Measurements from ENCODE around the gene CAMK2D.

CAMK2D gene

DNA sequence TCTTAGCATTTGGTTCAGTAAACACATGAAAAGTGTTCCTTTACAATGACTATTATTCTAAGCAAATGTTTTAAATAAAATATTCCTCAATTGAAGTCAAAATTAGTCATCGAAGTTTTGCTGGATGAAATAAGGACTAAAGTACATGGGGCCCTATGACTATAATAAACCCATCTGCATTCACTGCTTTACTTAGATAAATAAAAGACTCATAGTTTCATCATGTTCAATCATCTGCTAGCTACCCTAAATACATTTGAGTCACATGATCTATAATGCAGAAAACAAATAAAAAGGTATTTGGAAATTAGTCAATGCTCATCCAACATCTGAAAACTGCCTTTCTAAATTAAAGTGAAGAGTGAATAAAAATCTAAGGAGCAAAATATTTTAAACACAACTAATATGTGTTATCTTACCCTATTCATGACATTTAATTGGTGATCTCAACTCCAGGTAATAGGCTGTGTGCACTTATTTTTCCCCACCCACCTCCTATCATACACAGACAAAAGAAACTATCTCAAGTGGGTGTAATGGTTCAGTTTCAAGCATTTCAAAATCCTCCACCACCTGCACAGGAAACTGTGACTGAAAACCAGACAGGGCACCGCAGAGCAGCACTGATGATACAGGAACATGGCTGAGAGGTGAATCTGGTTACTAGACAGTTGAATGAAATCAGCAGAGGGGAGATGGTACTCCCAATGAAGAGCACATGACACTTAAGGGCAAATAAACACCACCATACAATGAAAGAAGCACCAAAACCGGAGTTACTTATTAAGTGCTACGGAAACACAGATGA lies 78.6 kb downstream of the CAMK2D start:
- no peak for DNase-seq

DNA sequence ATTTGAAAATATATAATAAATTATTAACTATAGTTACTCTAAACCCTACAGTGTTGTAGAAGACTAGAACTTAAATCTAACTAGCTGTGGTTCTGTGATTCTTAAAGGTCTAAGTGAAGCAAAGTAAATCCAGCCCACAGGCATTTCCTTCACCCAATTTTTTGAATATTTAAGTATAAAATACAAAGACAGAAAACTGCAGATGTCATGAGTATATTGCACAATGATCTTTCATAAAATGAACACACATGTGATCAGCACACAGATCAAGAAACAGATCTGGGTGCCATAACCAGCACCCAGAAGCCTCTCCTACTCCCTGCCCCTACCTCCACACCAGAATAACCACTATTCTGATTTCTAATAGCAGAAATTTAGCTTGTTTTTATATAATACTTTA lies 82.9 kb downstream of the CAMK2D start:
- no peak for DNase-seq

DNA sequence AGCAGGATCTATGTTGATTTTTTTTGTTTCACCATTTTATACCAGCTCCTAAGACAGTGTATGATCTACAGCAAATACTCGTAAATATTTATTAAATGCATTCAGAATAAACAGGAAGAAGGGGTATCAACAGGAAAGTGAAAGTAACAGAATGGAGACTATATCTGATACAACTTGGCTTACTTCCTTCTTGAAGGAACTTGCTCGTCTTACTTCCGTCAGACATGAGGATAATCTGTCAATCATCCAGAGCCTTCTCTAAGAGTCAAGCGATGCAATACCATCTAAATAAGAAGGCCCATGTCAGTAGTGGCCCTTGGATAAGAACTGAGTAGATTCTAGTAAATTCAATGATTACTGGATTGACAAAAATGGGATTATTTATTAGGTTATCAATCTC lies 84.2 kb downstream of the CAMK2D start:
- peak; percentile 24 to 50 for DNase-seq

DNA sequence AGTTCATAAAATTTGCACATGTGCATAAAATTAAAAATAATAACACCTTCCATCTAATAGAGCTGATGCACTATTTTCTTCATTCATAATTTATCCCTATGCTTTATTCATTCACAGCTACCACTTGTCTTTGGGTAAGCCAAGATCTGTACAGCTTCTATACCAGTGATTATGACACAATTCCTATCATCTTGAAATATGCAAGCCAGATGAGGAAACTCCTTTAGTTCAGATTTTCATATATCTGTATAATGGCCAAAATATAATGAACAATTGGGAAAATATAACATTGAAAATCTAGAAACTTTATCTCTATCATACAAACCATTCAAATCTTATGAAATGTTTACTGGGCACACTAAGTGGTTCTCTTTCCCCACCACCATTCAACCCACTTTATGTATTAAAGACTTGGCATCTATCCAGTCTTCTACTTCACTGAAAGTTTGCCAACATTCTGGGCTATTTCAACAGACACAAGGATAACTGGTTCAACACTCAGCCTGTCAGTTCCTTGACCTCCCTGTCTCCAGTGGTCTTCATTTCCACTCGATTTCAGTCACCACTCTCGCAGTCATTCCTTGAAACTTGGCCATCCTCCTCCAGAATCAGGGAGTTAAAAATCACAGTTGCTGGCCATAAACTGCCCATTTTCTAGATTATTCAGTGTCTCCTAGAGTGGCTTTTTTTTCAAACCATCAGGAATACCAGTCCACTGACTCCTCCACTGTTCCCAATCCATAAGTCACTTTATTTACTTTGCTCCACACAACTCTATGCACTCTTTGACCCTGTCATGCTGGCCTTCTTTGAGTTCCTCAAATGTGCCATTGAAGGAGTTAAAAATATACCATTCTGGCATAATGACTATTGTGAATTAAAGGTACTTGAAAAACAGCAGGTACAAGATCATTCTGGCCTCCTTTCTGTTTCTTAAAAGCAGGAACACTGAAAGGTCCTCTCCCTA lies 85.5 kb downstream of the CAMK2D start:
- peak in 1 of 2 donors; percentile 22 for DNase-seq

DNA sequence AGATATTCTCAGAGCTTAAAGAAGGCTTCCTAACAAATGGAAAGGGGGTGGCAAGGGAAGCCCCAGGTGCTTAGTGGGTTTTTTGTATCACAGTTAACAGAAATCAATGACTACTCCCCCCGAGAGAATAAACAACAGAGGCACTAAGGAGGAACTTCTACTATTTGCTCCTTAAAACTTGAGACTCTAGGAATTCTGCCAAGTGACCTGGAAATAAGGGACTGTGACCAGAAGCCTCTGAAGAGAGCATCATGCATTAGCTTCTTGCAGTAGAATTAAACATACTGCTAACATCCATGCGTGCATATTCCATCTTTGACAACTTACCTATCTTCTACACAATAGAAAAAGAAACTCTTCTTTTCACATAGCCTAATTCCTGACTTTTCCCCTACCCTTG lies 86.8 kb downstream of the CAMK2D start:
- no peak for DNase-seq

GRCh38 chr4:113674251-113674650 lies 87.3 kb downstream of the CAMK2D start:
- DNase-seq: peak in 1 of 2 donors; percentile 18

GRCh38 chr4:113673450-113673849 lies 88.1 kb downstream of the CAMK2D start:
- peak; percentile 26 to 29 for DNase-seq

DNA sequence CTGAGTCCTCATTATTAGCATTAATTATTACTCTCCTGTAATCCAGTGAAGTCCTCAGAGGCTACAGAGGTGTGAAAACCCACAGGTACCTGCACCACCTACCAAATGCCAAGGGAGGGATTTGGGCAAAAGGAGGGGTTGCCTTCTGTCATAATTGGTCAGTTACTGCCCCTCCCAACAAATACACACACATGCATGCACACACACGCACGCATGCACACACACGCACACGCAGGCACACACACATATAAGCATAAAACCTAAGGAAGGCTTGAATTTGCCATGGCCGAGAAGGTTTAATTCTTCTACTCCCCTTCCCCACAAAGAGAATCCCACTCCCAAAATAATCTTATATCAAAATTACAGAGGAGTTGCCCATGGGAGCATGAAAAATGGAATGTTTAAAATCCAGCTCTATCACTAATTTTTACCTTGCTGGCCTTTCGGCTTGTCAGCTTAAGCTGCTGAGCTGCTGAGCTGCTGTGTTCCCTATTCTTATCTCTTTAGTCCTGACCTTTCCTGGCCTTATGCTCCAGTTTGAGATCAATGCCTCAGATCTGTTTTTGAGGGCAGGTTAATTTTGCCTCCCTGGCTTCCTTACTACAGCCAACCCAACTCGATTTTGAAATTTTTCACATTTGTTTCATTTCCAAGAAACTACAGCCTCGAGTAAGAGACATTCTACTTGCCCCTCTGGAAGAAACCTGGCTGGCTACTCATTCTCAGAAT lies 95.0 kb downstream of the CAMK2D start:
- DNase-seq: no peak

DNA sequence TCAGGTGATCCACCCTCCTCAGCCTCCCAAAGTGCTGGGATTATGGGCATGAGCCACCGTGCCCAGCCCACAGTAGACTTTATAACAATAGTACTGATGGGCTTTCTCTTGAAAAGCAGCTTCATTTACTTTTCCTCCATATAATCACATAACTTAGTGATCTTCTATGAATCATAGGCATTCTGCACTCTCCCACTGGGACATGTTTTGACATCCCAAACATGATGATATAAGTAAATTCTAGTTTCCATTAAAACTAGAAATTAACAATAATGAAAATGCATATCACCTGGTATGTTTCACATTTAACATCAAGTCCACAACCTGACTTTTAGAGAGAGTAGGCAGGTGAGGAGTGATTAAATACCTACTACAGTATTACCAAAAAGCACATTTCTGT lies 96.5 kb downstream of the CAMK2D start:
- no peak for DNase-seq

DNA sequence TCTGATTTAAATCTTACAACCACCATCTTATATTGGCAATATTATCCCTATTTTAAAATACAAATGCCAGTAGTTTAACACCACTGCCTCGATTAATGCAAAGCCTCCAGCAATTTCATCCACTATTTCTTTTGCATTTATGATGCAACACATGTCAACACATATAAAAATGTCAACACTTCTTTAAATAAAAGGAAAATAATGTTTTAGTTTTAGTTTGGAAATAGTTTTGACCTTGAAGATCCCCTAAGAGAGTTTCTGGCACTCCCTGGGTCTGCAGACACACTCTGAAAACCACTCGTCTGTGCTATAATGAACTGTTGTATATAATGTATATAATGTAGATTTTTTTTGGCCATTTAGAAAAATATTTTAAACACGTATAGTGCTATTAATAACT lies 99.0 kb downstream of the CAMK2D start:
- no peak for DNase-seq

DNA sequence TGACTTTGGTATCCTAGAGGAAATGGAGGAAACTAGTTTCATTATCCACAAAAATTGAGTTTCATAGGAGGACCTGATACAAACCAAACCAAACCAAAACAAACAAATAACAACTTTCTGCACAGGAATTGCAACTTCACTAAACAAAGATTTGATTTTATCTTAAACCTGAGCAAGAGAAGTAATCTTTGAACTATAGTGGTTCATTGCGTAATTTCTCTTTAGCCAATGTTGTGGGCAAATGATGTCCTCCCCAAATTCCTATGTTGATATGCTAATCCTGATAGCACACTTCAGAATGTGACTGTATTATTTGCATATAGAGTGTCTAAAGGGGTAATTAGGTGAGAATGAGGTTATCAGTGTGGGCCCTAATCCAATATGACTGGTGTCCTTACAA lies 102.4 kb downstream of the CAMK2D start:
- DNase-seq: no peak

DNA sequence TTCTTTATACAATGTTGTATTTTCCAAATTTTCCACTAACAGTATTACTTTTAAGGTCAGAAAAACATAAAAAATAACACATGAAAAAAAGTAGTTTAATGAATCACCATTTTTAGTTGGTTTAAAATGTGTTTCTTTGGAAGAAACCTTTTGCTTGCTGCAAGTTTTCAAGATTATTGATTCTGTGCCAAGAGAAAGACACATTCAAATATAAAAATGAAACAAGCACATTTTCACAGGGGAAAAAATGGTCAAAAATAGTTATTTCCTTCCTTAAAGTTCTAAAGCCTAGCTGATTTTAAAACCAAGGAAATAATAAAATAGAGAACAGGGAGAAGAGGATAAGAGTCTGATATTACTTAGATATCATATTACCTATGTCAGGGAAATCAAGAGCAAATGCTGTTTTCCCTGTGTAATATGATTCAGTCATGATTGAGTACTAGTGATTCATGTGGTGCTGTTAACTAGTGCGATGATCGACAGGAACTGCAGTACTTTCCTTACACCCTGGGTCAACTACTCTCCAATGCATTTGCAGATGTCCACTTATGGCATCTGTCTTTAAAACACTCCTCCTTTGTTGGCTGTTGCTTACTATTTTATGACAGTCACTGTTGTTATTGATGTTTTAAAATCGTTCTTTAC lies 103.8 kb downstream of the CAMK2D start:
- DNase-seq: no peak

GRCh38 chr4:113653871-113654270 lies 107.7 kb downstream of the CAMK2D start:
- DNase-seq: no peak

DNA sequence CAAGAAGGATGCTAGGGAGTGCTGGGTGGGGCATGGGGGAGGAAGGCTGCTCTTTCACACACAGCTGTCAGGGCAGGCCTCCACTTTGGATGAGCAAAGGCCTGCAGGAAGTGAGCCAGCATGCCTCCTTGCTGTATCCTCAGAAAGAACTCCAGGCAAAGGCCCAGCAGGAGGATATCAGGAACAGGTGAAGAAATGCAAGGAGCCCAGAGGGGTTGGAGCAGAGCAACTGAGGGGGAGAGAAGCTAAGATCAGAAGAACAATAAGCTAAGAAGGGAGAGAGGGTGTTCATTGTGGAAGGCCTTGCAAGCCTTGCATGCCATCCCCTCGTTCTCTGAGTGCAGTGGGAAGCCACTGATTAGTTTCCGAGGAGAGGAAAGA lies 115.1 kb downstream of the CAMK2D start:
- DNase-seq: no peak

DNA sequence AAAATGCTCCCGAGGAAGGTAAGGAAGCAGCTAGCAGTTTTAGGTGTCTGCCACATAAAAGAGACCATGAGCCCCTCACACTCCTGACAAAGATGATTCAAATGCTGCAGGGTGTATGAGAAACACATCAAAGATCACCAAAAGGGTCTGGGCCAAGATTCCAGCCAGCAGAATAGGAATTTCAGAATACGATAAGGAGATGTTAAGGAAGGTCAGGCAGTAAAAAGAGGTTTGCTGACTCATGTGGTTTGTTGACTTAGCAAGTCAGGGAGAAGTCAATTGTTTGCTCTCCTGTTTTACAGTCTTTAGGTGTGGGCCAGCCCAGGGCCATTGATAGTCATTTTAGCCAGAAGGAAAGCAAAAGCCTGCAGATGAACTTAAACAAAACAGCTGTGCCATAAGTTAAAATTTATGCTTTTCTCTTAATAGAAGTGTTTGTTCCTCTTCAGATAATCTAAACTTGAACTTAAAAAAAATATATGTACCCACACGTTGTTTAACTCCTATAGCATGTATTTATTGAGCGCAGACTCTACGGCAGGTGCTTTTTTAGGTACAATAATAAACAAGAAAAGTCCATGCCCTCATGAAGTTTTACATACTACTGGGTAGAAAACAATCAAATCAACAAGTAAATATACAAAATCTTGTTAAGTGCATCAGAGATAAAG lies 115.6 kb downstream of the CAMK2D start:
- no peak for DNase-seq

GRCh38 chr4:113645288-113645687 lies 116.2 kb downstream of the CAMK2D start:
- no peak for DNase-seq

DNA sequence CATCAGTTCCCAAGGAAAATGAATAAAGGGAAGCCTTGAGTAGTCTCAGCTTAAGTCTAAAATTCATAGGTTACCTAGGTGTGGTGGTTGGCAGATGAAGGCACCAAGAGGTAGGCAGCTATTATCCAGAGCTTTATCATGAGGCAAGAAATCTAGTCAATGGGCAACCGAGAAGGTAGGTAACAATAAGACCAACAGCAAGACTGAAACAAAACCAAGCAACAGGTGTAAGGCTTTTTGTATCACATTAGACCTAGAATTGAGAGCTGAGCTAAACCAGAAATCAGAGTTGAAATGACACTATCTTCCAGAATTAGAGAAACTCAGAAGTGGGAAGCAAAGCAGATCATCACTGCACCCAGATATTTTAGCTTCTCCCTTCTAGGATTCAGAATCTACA lies 117.1 kb downstream of the CAMK2D start:
- DNase-seq: no peak

- no peak for DNase-seq
Observed at GRCh38 chr4:113643505-113643904, 118.0 kb downstream of the CAMK2D start.

GRCh38 chr4:113641025-113641431 lies 120.5 kb downstream of the CAMK2D start:
- DNase-seq: no peak

DNA sequence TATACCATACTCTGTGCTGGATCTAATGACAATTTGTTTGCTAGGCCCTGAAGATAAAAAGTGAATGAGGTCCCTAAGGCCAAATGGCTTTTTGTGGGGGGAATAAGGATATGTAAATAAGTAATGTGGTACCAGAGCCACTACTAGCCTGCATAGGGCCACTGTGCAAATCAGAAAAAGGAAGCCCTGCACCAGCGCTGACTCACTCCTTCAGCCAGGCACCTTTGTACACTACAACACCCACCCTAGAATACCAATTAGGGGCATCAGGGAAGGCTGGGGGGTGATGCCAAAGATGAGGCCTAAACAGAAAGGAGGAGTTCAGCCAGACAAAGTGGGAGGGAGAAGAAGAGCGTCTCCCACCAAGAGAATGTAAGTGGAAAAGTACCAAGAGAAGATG lies 122.2 kb downstream of the CAMK2D start:
- peak in 1 of 2 donors; percentile 4 for DNase-seq

DNA sequence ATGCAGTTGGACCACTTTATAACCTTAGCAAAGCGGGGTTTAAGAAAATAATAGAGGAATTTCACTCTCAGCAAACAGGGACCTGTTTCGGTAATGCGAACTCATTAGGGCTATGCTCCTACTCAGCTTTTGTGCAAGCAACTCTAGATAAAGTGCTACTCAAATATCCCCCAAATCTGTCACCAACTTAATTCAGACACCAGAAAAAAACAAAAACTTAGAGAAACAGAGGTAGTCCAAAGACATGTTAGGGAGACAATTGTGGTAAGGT lies 123.0 kb downstream of the CAMK2D start:
- no peak for DNase-seq

All from inflammatory macrophage (primary cell).